OCI-LY1 (cell line): ENCODE data around the gene PBRM1.

Experiments used
- H2AFZ ChIP-seq: fragments of 200-600 bp; sonication (generic), shearing (Covaris generic); 2 replicates; pipeline ENCODE4 v1.6.0; 2014; ENCODE audit warnings: antibody characterized with exemption, mild to moderate bottlenecking, low read length
- H3F3A ChIP-seq: fragments of 200-600 bp; sonication (generic), shearing (Covaris generic); 2 replicates; pipeline ENCODE4 v1.6.0; 2014; ENCODE audit warnings: mild to moderate bottlenecking, antibody characterized with exemption, low read length, moderate library complexity; ENCODE audit not compliant: insufficient read depth
- H3K27ac ChIP-seq: fragments of 200-600 bp; sonication (generic); 2 replicates; pipeline ENCODE4 v1.5.1; 2014; ENCODE audit warnings: low read length, mixed run types, mild to moderate bottlenecking, low read depth; ENCODE audit not compliant: poor library complexity, severe bottlenecking
- H3K27me3 ChIP-seq: fragments of 200-600 bp; sonication (generic); 2 replicates; pipeline ENCODE4 v1.6.0; 2014; ENCODE audit warnings: antibody characterized with exemption, mild to moderate bottlenecking, low read length, moderate library complexity; ENCODE audit not compliant: insufficient read depth
- H3K36me3 ChIP-seq: fragments of 200-600 bp; sonication (generic); 2 replicates; pipeline ENCODE4 v1.6.1; 2014; ENCODE audit warnings: mild to moderate bottlenecking, antibody characterized with exemption, low read length, moderate library complexity, mixed read lengths; ENCODE audit not compliant: insufficient read depth
- H3K4me1 ChIP-seq: fragments of 200-600 bp; sonication (generic); 2 replicates; pipeline ENCODE4 v1.5.1; 2014; ENCODE audit warnings: mild to moderate bottlenecking, low read length, moderate library complexity; ENCODE audit not compliant: insufficient read depth, severe bottlenecking
- H3K4me2 ChIP-seq: fragments of 200-600 bp; sonication (generic), shearing (Covaris generic); 2 replicates; pipeline ENCODE4 v1.6.1; 2014; ENCODE audit warnings: low read length
- H3K4me3 ChIP-seq: fragments of 200-600 bp; sonication (generic); 2 replicates; pipeline ENCODE4 v1.5.1; 2014; ENCODE audit warnings: low read length, low read depth, mild to moderate bottlenecking, mixed read lengths; ENCODE audit not compliant: poor library complexity, severe bottlenecking
- H3K79me2 ChIP-seq: fragments of 200-600 bp; shearing (Covaris generic); 2 replicates; pipeline ENCODE4 v1.6.1; 2016; ENCODE audit warnings: mixed run types, low read length, mixed read lengths; ENCODE audit not compliant: insufficient read depth
- H3K9ac ChIP-seq: fragments of 200-600 bp; sonication (generic), shearing (Covaris generic); 2 replicates; pipeline ENCODE4 v1.6.1; 2014; ENCODE audit warnings: mild to moderate bottlenecking, low read length, mixed read lengths
- H3K9me2 ChIP-seq: fragments of 200-600 bp; sonication (generic), shearing (Covaris generic); 2 replicates; pipeline ENCODE4 v1.6.1; 2014; ENCODE audit warnings: low read depth, mild to moderate bottlenecking, low read length, mixed read lengths
- H3K9me3 ChIP-seq: fragments of 200-600 bp; shearing (Covaris generic); 2 replicates; pipeline ENCODE4 v1.6.1; 2014; ENCODE audit warnings: low read length, mixed read lengths
- H4K20me1 ChIP-seq: fragments of 200-600 bp; sonication (generic), shearing (Covaris generic); 2 replicates; pipeline ENCODE4 v1.6.0; 2016; ENCODE audit warnings: mild to moderate bottlenecking, low read length; ENCODE audit not compliant: insufficient read depth
- CTCF ChIP-seq: fragments of 200-600 bp; sonication (generic), shearing (Covaris generic); IDR thresholded peaks from 2 replicates; pipeline ENCODE4 v1.5.1; 2017; ENCODE audit warnings: mild to moderate bottlenecking, antibody characterized with exemption, low read length, moderate library complexity, mixed read lengths
- EZH2 ChIP-seq: fragments of 200-600 bp; sonication (generic), shearing (Covaris generic); IDR thresholded peaks from 2 replicates; pipeline ENCODE4 v1.8.0; 2017; ENCODE audit warnings: borderline replicate concordance, mixed run types, mild to moderate bottlenecking, antibody characterized with exemption, low read length, moderate library complexity, mixed read lengths

The PBRM1 gene

GRCh38 chr3:52685285-52685708, 416 bp downstream of the PBRM1 start:
- H3K4me2 ChIP-seq: peak overlapping the region; percentile 77
- H4K20me1 ChIP-seq: no peaks in the 10 kb centered on the region
- H3K27me3 ChIP-seq: no peaks in the 10 kb centered on the region
- peak overlapping the region; percentile 75 for H3K27ac ChIP-seq
- TF ChIP-seq CTCF (no peak), EZH2 (no peak)
- no peaks in the 10 kb centered on the region for H3F3A ChIP-seq
- peaks cover 34% of the 10 kb centered on the region for H3K4me1 ChIP-seq
- H3K9me2 ChIP-seq: no peaks in the 10 kb centered on the region
- peak overlapping the region; percentile 96 for H3K4me3 ChIP-seq
- H3K9me3 ChIP-seq: no peaks in the 10 kb centered on the region
- no peak overlapping the region for H2AFZ ChIP-seq
- peaks cover 54% of the 10 kb centered on the region for H3K79me2 ChIP-seq
- H3K36me3 ChIP-seq: peaks cover 54% of the 10 kb centered on the region
- peak overlapping the region; percentile 98 for H3K9ac ChIP-seq

DNA sequence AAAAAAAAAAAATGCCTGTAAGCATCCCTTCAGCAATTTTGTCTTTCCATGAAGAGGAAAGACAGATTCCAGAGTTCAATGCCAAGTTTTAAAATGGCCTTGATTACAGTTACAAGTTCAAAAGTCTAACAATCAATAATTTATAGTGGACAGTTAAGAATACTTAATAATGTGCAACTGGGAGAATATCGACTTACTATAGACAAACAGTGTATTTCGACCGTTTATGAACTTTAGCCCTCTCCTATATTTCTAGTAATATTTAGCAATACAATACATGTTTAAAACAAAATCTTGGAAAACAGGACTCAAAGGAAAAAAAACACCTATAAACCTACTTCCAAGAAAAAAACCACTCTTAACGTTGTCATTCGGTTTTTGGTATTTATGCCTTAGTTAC, 1.5 kb downstream of the PBRM1 start:
- no peak overlapping the region for H2AFZ ChIP-seq
- H3K36me3 ChIP-seq: peaks cover 53% of the 10 kb centered on the region
- TF ChIP-seq EZH2 (no peak), CTCF (no peak)
- peak overlapping the region; percentile 77 for H3K4me2 ChIP-seq
- H3K4me1 ChIP-seq: peaks cover 34% of the 10 kb centered on the region
- no peaks in the 10 kb centered on the region for H3K27me3 ChIP-seq
- H4K20me1 ChIP-seq: no peaks in the 10 kb centered on the region
- no peaks in the 10 kb centered on the region for H3K9me2 ChIP-seq
- no peaks in the 10 kb centered on the region for H3K9me3 ChIP-seq
- H3K4me3 ChIP-seq: peak overlapping the region; percentile 96
- no peaks in the 10 kb centered on the region for H3F3A ChIP-seq
- peaks cover 54% of the 10 kb centered on the region for H3K79me2 ChIP-seq
- peak overlapping the region; percentile 75 for H3K27ac ChIP-seq
- peak overlapping the region; percentile 81 for H3K9ac ChIP-seq

DNA sequence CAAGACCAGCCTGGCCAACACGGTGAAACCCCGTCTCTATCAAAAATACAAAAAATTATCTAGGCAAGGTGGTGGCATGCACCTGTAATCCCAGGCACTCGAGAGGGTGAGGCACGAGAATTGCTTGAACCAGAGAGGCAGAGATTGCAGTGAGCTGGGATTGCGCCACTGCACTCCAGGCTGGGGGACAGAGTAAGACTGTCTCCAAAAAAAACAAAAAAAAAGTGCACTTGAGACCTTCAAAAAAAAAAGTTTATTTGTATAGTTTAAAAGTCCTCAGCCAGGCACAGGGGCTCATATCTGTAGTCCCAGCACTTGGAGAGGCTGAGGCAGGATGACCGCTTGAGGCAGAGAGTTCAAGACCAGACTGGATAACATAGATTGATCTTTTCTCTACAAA, 2.1 kb downstream of the PBRM1 start:
- H4K20me1 ChIP-seq: no peaks in the 10 kb centered on the region

More for the DNA sequence above, 2.1 kb downstream of the PBRM1 start:
- no peak overlapping the region for H2AFZ ChIP-seq
- no peak overlapping the region for H3K27ac ChIP-seq
- no peak overlapping the region for H3K4me3 ChIP-seq
- H3K27me3 ChIP-seq: no peaks in the 10 kb centered on the region
- H3K9ac ChIP-seq: no peak overlapping the region
- no peaks in the 10 kb centered on the region for H3F3A ChIP-seq
- peaks cover 54% of the 10 kb centered on the region for H3K79me2 ChIP-seq
- peaks cover 53% of the 10 kb centered on the region for H3K36me3 ChIP-seq
- H3K9me3 ChIP-seq: no peaks in the 10 kb centered on the region
- H3K9me2 ChIP-seq: no peaks in the 10 kb centered on the region
- peak overlapping the region; percentile 77; the same call in 1 of the 2 replicates for H3K4me2 ChIP-seq
- TF ChIP-seq CTCF (no peak), EZH2 (no peak)
- H3K4me1 ChIP-seq: peaks cover 34% of the 10 kb centered on the region
